HG02852 (cell line): ENCODE results near the gene ATG14.

Source experiments
- ATAC-seq: cut with Tn5 transposase; IDR thresholded peaks from one replicate; pipeline ENCODE4 v1.9.1; 2021; ENCODE audit warnings: mild to moderate bottlenecking, moderate library complexity; ENCODE audit not compliant: unreplicated experiment

ATG14 gene

GRCh38 chr14:55323910-55324309, 87.7 kb downstream of the ATG14 start:
- ATAC-seq = no peak

- ATAC-seq = no peak
Observed at GRCh38 chr14:55318694-55319093, 92.9 kb downstream of the ATG14 start.

- ATAC-seq = no peak
Observed at GRCh38 chr14:55317542-55318306, 93.9 kb downstream of the ATG14 start.

GRCh38 chr14:55316564-55316963, 95.1 kb downstream of the ATG14 start:
- ATAC-seq = no peak
